ENCODE measurements around the gene CCNQ. TPM values are rescaled to one million over a fixed set of nuclear protein-coding genes. Genes with fewer than 3 reads are reported as not detected.
A peak's percentile ranks its signal among the peaks of the same experiment; 100 is the strongest.

Gene CCNQ
- polyA plus RNA-seq, 1 of the 3 experiments (the other 2 are of a cell fraction): 45.3 TPM

DNA sequence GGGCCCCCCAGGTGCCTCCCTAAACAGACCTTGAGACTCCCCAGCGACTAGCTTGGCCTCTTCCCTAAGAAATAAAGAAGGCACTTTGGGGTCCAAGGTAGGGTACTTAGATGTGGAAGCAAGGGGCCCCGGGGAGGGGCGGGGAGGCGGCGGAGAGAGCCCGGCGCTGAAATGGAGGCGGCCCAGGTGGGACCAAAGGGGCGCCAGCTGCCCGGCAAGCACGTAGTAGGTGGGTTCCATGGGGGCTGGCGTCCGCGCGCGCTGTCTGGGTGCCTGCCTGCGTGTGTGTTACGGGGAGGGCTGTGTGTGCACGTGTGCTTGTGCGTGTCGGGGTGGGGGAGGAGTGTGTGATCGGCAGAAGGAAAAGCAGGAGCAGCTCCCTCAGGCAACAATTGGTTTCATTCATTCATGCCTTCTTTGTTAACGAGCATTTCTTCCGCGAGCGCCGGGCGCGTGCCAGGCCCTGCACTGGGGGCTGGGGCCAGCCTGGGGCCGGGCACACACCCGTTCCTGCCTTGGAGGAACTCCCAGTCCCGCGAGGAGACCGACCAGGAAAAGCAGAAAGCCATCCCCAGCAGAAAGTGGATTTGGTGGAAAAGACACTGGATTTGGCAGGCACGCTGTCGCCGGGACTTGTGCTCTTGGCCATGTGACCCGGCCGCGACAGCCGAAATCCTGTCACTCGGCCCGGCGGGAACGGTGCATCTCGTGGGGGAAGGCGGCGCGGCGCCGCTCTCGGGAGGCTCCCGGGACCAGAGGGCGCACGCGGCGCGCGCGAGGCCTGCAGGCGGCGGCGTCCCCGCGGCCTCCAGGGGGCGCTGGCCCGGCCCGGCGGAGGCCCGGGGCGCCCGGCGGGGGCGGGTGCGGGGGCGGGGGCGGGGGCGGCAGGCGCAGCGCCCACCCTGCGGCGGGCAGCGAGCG, 44.8 kb upstream of the CCNQ start:
- Histone ChIP-seq H3K79me2 (ENCODE audit: insufficient read depth) (no peaks in the 10 kb centered on the region), H3K4me3 (ENCODE audit: low read depth in 2 of 2, low read length in 1 of 2) (peak overlapping the region; percentile 32 to 35; a peak in 3 of 4 replicates), H3K4me1 (ENCODE audit: control insufficient read depth in 1 of 2, insufficient read depth in 2 of 2, low read depth in 1 of 2, low read length in 1 of 2) (peaks cover 0 to 15% of the 10 kb centered on the region in 2 experiments; a peak in 1 of 4 replicates), H3K9me2 (no peaks in the 10 kb centered on the region), H3K4me2 (peak overlapping the region; percentile 61; the same call in 1 of the 2 replicates), H3K36me3 (replicated peaks in 1 of 2; ENCODE audit: control insufficient read depth in 1 of 2, insufficient read depth in 2 of 2, low read length in 1 of 2) (no peaks in the 10 kb centered on the region), H3K9me3 (no peaks in the 10 kb centered on the region), H3K9ac (no peak overlapping the region), H3F3A (replicated peaks; ENCODE audit: insufficient read depth) (no peaks in the 10 kb centered on the region), H3K27me3 (ENCODE audit: insufficient read depth) (peaks cover 69% of the 10 kb centered on the region), H4K20me1 (ENCODE audit: insufficient read depth) (no peaks in the 10 kb centered on the region), H3K27ac (ENCODE audit: low read depth in 2 of 2, low read length in 1 of 2) (no peak overlapping the region), H2AFZ (ENCODE audit: low read depth) (no peak overlapping the region)
- POLR2A ChIA-PET: no interaction called here
- TF ChIP-seq, protein P1, sequence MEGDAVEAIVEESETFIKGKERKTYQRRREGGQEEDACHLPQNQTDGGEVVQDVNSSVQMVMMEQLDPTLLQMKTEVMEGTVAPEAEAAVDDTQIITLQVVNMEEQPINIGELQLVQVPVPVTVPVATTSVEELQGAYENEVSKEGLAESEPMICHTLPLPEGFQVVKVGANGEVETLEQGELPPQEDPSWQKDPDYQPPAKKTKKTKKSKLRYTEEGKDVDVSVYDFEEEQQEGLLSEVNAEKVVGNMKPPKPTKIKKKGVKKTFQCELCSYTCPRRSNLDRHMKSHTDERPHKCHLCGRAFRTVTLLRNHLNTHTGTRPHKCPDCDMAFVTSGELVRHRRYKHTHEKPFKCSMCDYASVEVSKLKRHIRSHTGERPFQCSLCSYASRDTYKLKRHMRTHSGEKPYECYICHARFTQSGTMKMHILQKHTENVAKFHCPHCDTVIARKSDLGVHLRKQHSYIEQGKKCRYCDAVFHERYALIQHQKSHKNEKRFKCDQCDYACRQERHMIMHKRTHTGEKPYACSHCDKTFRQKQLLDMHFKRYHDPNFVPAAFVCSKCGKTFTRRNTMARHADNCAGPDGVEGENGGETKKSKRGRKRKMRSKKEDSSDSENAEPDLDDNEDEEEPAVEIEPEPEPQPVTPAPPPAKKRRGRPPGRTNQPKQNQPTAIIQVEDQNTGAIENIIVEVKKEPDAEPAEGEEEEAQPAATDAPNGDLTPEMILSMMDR (IDR thresholded peaks at IDR 0.05): peak; percentile 26; the same call in 1 of the 2 replicates
- TF ChIP-seq, protein P2, sequence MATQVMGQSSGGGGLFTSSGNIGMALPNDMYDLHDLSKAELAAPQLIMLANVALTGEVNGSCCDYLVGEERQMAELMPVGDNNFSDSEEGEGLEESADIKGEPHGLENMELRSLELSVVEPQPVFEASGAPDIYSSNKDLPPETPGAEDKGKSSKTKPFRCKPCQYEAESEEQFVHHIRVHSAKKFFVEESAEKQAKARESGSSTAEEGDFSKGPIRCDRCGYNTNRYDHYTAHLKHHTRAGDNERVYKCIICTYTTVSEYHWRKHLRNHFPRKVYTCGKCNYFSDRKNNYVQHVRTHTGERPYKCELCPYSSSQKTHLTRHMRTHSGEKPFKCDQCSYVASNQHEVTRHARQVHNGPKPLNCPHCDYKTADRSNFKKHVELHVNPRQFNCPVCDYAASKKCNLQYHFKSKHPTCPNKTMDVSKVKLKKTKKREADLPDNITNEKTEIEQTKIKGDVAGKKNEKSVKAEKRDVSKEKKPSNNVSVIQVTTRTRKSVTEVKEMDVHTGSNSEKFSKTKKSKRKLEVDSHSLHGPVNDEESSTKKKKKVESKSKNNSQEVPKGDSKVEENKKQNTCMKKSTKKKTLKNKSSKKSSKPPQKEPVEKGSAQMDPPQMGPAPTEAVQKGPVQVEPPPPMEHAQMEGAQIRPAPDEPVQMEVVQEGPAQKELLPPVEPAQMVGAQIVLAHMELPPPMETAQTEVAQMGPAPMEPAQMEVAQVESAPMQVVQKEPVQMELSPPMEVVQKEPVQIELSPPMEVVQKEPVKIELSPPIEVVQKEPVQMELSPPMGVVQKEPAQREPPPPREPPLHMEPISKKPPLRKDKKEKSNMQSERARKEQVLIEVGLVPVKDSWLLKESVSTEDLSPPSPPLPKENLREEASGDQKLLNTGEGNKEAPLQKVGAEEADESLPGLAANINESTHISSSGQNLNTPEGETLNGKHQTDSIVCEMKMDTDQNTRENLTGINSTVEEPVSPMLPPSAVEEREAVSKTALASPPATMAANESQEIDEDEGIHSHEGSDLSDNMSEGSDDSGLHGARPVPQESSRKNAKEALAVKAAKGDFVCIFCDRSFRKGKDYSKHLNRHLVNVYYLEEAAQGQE (IDR thresholded peaks at IDR 0.05; ENCODE audit: low read depth, low read length): no peak
- peak; percentile 83 for DNase-seq
- CTCF ChIA-PET: interaction anchor here (0.8 to 11.0 kb wide), 15 partner anchors 7 to 105 kb away, joined by 3 to 106 read pairs (median 5); no protein-coding TSS in a partner anchor
- WGBS (ENCODE audit: low lambda C conversion rate): 10% methylated on average over 22 of the region's 84 CpGs

DNA sequence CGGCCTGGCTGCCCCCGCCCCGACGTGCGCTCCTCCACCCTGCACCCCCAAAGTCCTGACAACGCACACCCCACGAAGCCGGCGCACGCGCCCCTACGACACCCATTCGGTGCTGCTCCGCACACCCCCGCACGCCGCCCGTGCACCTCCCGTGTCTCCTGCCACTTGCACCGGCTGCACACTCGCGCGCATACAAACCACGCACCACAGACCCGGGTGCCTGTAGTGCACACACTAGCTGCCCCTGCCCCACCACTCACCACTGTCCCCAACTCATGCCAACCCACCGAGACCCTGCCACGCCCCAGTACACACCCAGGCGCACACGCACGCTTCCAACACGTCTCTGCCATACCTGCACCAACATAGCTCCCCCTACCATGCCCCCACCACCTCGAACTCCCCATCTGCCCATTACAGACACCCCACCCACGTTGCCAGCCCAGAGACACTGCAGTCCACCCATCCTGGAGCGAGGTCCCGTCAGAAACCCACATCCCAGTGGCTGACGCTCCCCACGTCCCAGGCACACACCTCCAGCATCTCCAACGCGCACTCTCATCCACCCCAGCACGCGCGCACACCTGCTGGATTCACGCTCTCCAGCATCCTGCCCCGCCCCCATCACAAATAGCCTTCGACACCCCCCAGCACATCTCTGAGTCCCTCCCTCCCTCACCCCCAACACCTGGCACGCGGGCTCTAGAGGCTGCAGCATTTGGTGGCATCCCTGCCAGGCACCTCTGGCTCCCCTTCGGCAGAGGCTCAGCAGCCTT, 43.9 kb upstream of the CCNQ start:
- CTCF ChIA-PET: interaction anchor here (0.8 to 11.0 kb wide), 8 partner anchors 9 to 104 kb away, joined by 3 to 106 read pairs (median 5); no protein-coding TSS in a partner anchor
- TF ChIP-seq MEF2A (IDR thresholded peaks at IDR 0.05; ENCODE audit: borderline replicate concordance, low read depth): no peak
- TF ChIP-seq RAD21 (IDR thresholded peaks at IDR 0.05; ENCODE audit: low read length): no peak
- TF ChIP-seq, protein P3, sequence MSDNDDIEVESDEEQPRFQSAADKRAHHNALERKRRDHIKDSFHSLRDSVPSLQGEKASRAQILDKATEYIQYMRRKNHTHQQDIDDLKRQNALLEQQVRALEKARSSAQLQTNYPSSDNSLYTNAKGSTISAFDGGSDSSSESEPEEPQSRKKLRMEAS (IDR thresholded peaks at IDR 0.05; ENCODE audit: low read depth): no peak
- TF ChIP-seq TEAD4 (IDR thresholded peaks at IDR 0.05; ENCODE audit: borderline replicate concordance, insufficient read depth): no peak
- TF ChIP-seq, protein P4, sequence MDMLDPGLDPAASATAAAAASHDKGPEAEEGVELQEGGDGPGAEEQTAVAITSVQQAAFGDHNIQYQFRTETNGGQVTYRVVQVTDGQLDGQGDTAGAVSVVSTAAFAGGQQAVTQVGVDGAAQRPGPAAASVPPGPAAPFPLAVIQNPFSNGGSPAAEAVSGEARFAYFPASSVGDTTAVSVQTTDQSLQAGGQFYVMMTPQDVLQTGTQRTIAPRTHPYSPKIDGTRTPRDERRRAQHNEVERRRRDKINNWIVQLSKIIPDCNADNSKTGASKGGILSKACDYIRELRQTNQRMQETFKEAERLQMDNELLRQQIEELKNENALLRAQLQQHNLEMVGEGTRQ (IDR thresholded peaks at IDR 0.05; ENCODE audit: borderline replicate concordance, low read depth, low read length): no peak
- TF ChIP-seq FOXM1 (IDR thresholded peaks at IDR 0.05; ENCODE audit: low read depth): no peak
- no peak for TF ChIP-seq RCOR1 (IDR thresholded peaks at IDR 0.05; ENCODE audit: low read length)
- TF ChIP-seq EZH2phosphoT487 (IDR thresholded peaks at IDR 0.05; ENCODE audit: borderline replicate concordance, low read depth): no peak
- no peak for TF ChIP-seq SIN3A (IDR thresholded peaks at IDR 0.05; ENCODE audit: borderline replicate concordance, low read depth, low read length)
- no peak for TF ChIP-seq EP300 (IDR thresholded peaks at IDR 0.05; ENCODE audit: borderline replicate concordance in 1 of 2, low read depth in 1 of 2, low read length in 1 of 2)
- TF ChIP-seq TAF1 (IDR thresholded peaks at IDR 0.05; ENCODE audit: borderline replicate concordance, low read depth, low read length): no peak
- TF ChIP-seq GATA2 (CRISPR knock-in tag; IDR thresholded peaks at IDR 0.05): no peak
- no peak for TF ChIP-seq JUND (IDR thresholded peaks at IDR 0.05)
- no peak for TF ChIP-seq ELF1 (IDR thresholded peaks at IDR 0.05)
- TF ChIP-seq NFIC (IDR thresholded peaks at IDR 0.05; ENCODE audit: borderline replicate concordance): no peak

More for the DNA sequence above, 43.9 kb upstream of the CCNQ start:
- WGBS (ENCODE audit: low lambda C conversion rate): 20% methylated on average over 20 of the region's 48 CpGs
- H3K79me2 ChIP-seq (ENCODE audit: insufficient read depth): no peaks in the 10 kb centered on the region
- no peak overlapping the region; a peak in 1 of 4 replicates for H3K4me3 ChIP-seq (ENCODE audit: low read depth in 2 of 2, low read length in 1 of 2)
- POLR2A ChIA-PET: no interaction called here
- H3K27me3 ChIP-seq (ENCODE audit: insufficient read depth): peaks cover 68% of the 10 kb centered on the region
- no peaks in the 10 kb centered on the region for H4K20me1 ChIP-seq (ENCODE audit: insufficient read depth)
- no peak overlapping the region for H2AFZ ChIP-seq (ENCODE audit: low read depth)
- peak; percentile 32 for DNase-seq
- no peaks in the 10 kb centered on the region for H3K36me3 ChIP-seq (replicated peaks in 1 of 2; ENCODE audit: control insufficient read depth in 1 of 2, insufficient read depth in 2 of 2, low read length in 1 of 2)
- no peaks in the 10 kb centered on the region for H3K9me2 ChIP-seq
- no peak overlapping the region for H3K9ac ChIP-seq
- peaks cover 0 to 24% of the 10 kb centered on the region in 2 experiments; a peak in 1 of 4 replicates for H3K4me1 ChIP-seq (ENCODE audit: control insufficient read depth in 1 of 2, insufficient read depth in 2 of 2, low read depth in 1 of 2, low read length in 1 of 2)
- H3F3A ChIP-seq (replicated peaks; ENCODE audit: insufficient read depth): no peaks in the 10 kb centered on the region
- no peaks in the 10 kb centered on the region for H3K9me3 ChIP-seq
- no peak overlapping the region for H3K27ac ChIP-seq (ENCODE audit: low read depth in 2 of 2, low read length in 1 of 2)
- H3K4me2 ChIP-seq: no peak overlapping the region
